HepG2 (cell line): Measurements from ENCODE around the gene BBS9.

Experiments used
- GABPB1 ChIP-seq: IDR thresholded peaks from 2 replicates; pipeline ENCODE4 v1.6.1; 2016; ENCODE audit warnings: mild to moderate bottlenecking, missing genetic modification reagents, moderate library complexity, missing compliant biosample characterization
- JUN ChIP-seq: sonication (generic); formaldehyde crosslinking; IDR thresholded peaks from 2 replicates; pipeline ENCODE4 v1.4.0; 2020; ENCODE audit warnings: mild to moderate bottlenecking, missing genetic modification reagents
- KDM5A ChIP-seq: fragments of 200-600 bp; sonication (generic); IDR thresholded peaks from 2 replicates; pipeline ENCODE4 v1.7.0; 2018; ENCODE audit warnings: antibody characterized with exemption, mild to moderate bottlenecking, low read length, borderline replicate concordance
- KDM5B ChIP-seq: sonication (generic); formaldehyde crosslinking; IDR thresholded peaks from 2 replicates; pipeline ENCODE4 v1.4.0; 2020; ENCODE audit warnings: missing genetic modification reagents, mild to moderate bottlenecking, borderline replicate concordance
- PAWR ChIP-seq: sonication (generic); formaldehyde crosslinking; IDR thresholded peaks from 2 replicates; pipeline ENCODE4 v1.4.0; 2020; ENCODE audit warnings: missing genetic modification reagents, mild to moderate bottlenecking, borderline replicate concordance
- POLR2G ChIP-seq: fragments of 200-400 bp; formaldehyde crosslinking; IDR thresholded peaks from 2 replicates; pipeline ENCODE4 v1.6.1; 2018; ENCODE audit warnings: mild to moderate bottlenecking, low read depth, low read length, moderate library complexity
- SUZ12 ChIP-seq: fragments of 150-350 bp; IDR thresholded peaks from 2 replicates; pipeline ENCODE4 v1.6.1; 2014; ENCODE audit warnings: low read depth, low read length
- TSC22D2 ChIP-seq: sonication (generic); formaldehyde crosslinking; IDR thresholded peaks from 2 replicates; pipeline ENCODE4 v1.5.1; 2020; ENCODE audit warnings: missing genetic modification reagents, mild to moderate bottlenecking, borderline replicate concordance
- TF ChIP-seq, protein P1 (sequence below): sonication (generic); formaldehyde crosslinking; IDR thresholded peaks from 2 replicates; pipeline ENCODE4 v1.5.0; 2020; ENCODE audit warnings: mild to moderate bottlenecking, missing genetic modification reagents, moderate library complexity
- TF ChIP-seq, protein P2 (sequence below): sonication (generic); formaldehyde crosslinking; conservative IDR thresholded peaks from 2 replicates; pipeline ENCODE4 v1.4.0; 2020; ENCODE audit warnings: missing genetic modification reagents
- TF ChIP-seq, protein P3 (sequence below): sonication (generic); formaldehyde crosslinking; IDR thresholded peaks from 2 replicates; pipeline ENCODE4 v1.4.0; 2020; ENCODE audit warnings: missing genetic modification reagents
- TF ChIP-seq, protein P4 (sequence below): sonication (generic); formaldehyde crosslinking; IDR thresholded peaks from 2 replicates; pipeline ENCODE4 v1.4.0; 2020; ENCODE audit warnings: missing genetic modification reagents

DNA sequence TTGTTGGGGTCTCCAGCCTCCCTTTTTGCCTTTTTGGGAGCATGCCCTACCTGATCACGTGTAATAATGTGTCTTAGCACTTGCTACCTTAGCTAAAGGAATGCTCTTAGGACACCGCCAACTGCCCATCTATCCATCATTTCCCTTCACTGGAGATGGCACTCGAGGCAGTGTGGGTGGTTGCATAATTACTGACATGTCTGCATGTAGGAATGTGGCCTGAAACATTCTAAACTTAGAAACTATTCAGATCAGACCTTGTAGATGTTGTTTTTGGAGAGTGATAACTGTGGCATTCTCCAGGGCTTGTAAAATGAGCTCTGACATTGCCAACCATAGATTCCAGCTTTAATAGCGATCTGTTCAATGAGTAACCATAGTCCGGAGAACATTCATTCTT is 365.8 kb downstream of the BBS9 start:
- TF ChIP-seq JUN (CRISPR knock-in tag) (no peak), KDM5A (no peak), SUZ12 (no peak), POLR2G (no peak), PAWR (CRISPR knock-in tag) (no peak), KDM5B (CRISPR knock-in tag) (no peak), TSC22D2 (CRISPR knock-in tag) (no peak), GABPB1 (no peak)
- TF ChIP-seq, protein P1, sequence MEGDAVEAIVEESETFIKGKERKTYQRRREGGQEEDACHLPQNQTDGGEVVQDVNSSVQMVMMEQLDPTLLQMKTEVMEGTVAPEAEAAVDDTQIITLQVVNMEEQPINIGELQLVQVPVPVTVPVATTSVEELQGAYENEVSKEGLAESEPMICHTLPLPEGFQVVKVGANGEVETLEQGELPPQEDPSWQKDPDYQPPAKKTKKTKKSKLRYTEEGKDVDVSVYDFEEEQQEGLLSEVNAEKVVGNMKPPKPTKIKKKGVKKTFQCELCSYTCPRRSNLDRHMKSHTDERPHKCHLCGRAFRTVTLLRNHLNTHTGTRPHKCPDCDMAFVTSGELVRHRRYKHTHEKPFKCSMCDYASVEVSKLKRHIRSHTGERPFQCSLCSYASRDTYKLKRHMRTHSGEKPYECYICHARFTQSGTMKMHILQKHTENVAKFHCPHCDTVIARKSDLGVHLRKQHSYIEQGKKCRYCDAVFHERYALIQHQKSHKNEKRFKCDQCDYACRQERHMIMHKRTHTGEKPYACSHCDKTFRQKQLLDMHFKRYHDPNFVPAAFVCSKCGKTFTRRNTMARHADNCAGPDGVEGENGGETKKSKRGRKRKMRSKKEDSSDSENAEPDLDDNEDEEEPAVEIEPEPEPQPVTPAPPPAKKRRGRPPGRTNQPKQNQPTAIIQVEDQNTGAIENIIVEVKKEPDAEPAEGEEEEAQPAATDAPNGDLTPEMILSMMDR (CRISPR knock-in tag) = no peak
- TF ChIP-seq, protein P2, sequence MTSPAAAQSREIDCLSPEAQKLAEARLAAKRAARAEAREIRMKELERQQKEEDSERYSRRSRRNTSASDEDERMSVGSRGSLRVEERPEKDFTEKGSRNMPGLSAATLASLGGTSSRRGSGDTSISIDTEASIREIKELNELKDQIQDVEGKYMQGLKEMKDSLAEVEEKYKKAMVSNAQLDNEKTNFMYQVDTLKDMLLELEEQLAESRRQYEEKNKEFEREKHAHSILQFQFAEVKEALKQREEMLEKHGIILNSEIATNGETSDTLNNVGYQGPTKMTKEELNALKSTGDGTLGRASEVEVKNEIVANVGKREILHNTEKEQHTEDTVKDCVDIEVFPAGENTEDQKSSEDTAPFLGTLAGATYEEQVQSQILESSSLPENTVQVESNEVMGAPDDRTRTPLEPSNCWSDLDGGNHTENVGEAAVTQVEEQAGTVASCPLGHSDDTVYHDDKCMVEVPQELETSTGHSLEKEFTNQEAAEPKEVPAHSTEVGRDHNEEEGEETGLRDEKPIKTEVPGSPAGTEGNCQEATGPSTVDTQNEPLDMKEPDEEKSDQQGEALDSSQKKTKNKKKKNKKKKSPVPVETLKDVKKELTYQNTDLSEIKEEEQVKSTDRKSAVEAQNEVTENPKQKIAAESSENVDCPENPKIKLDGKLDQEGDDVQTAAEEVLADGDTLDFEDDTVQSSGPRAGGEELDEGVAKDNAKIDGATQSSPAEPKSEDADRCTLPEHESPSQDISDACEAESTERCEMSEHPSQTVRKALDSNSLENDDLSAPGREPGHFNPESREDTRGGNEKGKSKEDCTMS (CRISPR knock-in tag) = no peak
- TF ChIP-seq, protein P3, sequence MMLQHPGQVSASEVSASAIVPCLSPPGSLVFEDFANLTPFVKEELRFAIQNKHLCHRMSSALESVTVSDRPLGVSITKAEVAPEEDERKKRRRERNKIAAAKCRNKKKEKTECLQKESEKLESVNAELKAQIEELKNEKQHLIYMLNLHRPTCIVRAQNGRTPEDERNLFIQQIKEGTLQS (CRISPR knock-in tag) = no peak
- TF ChIP-seq, protein P4, sequence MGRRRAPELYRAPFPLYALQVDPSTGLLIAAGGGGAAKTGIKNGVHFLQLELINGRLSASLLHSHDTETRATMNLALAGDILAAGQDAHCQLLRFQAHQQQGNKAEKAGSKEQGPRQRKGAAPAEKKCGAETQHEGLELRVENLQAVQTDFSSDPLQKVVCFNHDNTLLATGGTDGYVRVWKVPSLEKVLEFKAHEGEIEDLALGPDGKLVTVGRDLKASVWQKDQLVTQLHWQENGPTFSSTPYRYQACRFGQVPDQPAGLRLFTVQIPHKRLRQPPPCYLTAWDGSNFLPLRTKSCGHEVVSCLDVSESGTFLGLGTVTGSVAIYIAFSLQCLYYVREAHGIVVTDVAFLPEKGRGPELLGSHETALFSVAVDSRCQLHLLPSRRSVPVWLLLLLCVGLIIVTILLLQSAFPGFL (CRISPR knock-in tag) = no peak
